ENCODE measurements around the gene TNNT2.

- TF ChIP-seq, protein P1, sequence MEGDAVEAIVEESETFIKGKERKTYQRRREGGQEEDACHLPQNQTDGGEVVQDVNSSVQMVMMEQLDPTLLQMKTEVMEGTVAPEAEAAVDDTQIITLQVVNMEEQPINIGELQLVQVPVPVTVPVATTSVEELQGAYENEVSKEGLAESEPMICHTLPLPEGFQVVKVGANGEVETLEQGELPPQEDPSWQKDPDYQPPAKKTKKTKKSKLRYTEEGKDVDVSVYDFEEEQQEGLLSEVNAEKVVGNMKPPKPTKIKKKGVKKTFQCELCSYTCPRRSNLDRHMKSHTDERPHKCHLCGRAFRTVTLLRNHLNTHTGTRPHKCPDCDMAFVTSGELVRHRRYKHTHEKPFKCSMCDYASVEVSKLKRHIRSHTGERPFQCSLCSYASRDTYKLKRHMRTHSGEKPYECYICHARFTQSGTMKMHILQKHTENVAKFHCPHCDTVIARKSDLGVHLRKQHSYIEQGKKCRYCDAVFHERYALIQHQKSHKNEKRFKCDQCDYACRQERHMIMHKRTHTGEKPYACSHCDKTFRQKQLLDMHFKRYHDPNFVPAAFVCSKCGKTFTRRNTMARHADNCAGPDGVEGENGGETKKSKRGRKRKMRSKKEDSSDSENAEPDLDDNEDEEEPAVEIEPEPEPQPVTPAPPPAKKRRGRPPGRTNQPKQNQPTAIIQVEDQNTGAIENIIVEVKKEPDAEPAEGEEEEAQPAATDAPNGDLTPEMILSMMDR (IDR thresholded peaks at IDR 0.05; ENCODE audit: low read length), result no peak
- no peak for TF ChIP-seq EZH2phosphoT487 (IDR thresholded peaks at IDR 0.05; ENCODE audit: low read length)
Measured at GRCh38 chr1:201424146-201424545, 46.7 kb upstream of the TNNT2 start.
